K562 (cell line): ENCODE data around the gene DNAL4. TPM values are rescaled to one million over a fixed set of nuclear protein-coding genes. Genes with fewer than 3 reads are reported as not detected.

ENCODE experiments used
- BRF1 ChIP-seq: IDR thresholded peaks from 3 replicates; pipeline ENCODE4 v1.6.1; 2011; ENCODE audit warnings: borderline replicate concordance, mild to moderate bottlenecking; ENCODE audit not compliant: insufficient read length; ENCODE audit errors: extremely low read depth
- CLOCK ChIP-seq: fragments of 250-450 bp; sonication (Bioruptor Pico); IDR thresholded peaks from 2 replicates; pipeline ENCODE4 v1.4.0; 2020; ENCODE audit warnings: mild to moderate bottlenecking, moderate library complexity, borderline replicate concordance
- E2F1 ChIP-seq: sonication (generic); formaldehyde crosslinking; IDR thresholded peaks from 2 replicates; pipeline ENCODE4 v1.8.1; 2023; ENCODE audit warnings: mild to moderate bottlenecking, missing genetic modification reagents, moderate library complexity
- E2F5 ChIP-seq: sonication (generic); formaldehyde crosslinking; IDR thresholded peaks from 2 replicates; pipeline ENCODE4 v1.8.0; 2022; ENCODE audit warnings: mild to moderate bottlenecking, missing genetic modification reagents
- ELF2 ChIP-seq: fragments of 250-450 bp; sonication (Bioruptor Pico); IDR thresholded peaks from 2 replicates; pipeline ENCODE4 v1.5.0; 2021; ENCODE audit warnings: mild to moderate bottlenecking
- FOXA1 ChIP-seq: fragments of 450-650 bp; IDR thresholded peaks from 2 replicates; pipeline ENCODE4 v1.6.1; 2016; ENCODE audit warnings: mild to moderate bottlenecking, borderline replicate concordance
- GABPA ChIP-seq: fragments of 200-800 bp; sonication (Bioruptor generic); conservative IDR thresholded peaks from 2 replicates; pipeline ENCODE4 v1.6.1; 2016; ENCODE audit warnings: low read depth, missing genetic modification characterization, missing compliant biosample characterization
- KAT2B ChIP-seq: IDR thresholded peaks from one replicate; pipeline ENCODE4 v1.6.1; 2012; ENCODE audit warnings: low read depth, mild to moderate bottlenecking, control low read depth, inconsistent platforms, low read length, moderate library complexity
- MBD2 ChIP-seq: sonication (generic); IDR thresholded peaks from 2 replicates; pipeline ENCODE4 v1.6.1; 2016; ENCODE audit warnings: low read depth, borderline replicate concordance
- MEF2A ChIP-seq: IDR thresholded peaks from 2 replicates; pipeline ENCODE4 v1.6.1; 2011; ENCODE audit warnings: low read depth, mild to moderate bottlenecking, low read length, moderate library complexity; ENCODE audit not compliant: control insufficient read depth
- NFATC3 ChIP-seq: fragments of 450-650 bp; IDR thresholded peaks from 2 replicates; pipeline ENCODE4 v1.6.1; 2017; ENCODE audit warnings: mild to moderate bottlenecking
- PATZ1 ChIP-seq: fragments of 250-450 bp; sonication (Bioruptor Pico); IDR thresholded peaks from 2 replicates; pipeline ENCODE4 v1.5.0; 2020; ENCODE audit warnings: mild to moderate bottlenecking, borderline replicate concordance
- PCBP1 ChIP-seq: fragments of 200-400 bp; formaldehyde crosslinking; IDR thresholded peaks from 2 replicates; pipeline ENCODE4 v1.6.1; 2018; ENCODE audit warnings: mild to moderate bottlenecking, low read depth, low read length; ENCODE audit not compliant: poor library complexity, severe bottlenecking
- PHTF2 ChIP-seq: fragments of 250-450 bp; sonication (Bioruptor Pico); IDR thresholded peaks from 2 replicates; pipeline ENCODE4 v1.5.0; 2021; ENCODE audit warnings: mild to moderate bottlenecking
- RB1 ChIP-seq: fragments of 450-650 bp; IDR thresholded peaks from 2 replicates; pipeline ENCODE4 v1.6.1; 2017; ENCODE audit warnings: low read depth, mild to moderate bottlenecking
- XRCC4 ChIP-seq: IDR thresholded peaks from one replicate; pipeline ENCODE4 v1.6.1; 2011; ENCODE audit not compliant: insufficient read depth, insufficient read length; ENCODE audit errors: extremely low read depth
- XRCC5 ChIP-seq: fragments of 200-400 bp; formaldehyde crosslinking; IDR thresholded peaks from 2 replicates; pipeline ENCODE4 v1.6.1; 2017; ENCODE audit warnings: low read depth, mild to moderate bottlenecking, low read length
- ZBTB9 ChIP-seq: fragments of 450-650 bp; formaldehyde crosslinking; IDR thresholded peaks from 2 replicates; pipeline ENCODE4 v1.4.0; 2020; ENCODE audit warnings: mild to moderate bottlenecking, moderate library complexity
- ZFPM2 ChIP-seq: fragments of 250-450 bp; sonication (Bioruptor Pico); IDR thresholded peaks from 2 replicates; pipeline ENCODE4 v1.5.1; 2022; ENCODE audit warnings: mild to moderate bottlenecking
- ZNF146 ChIP-seq: IDR thresholded peaks from one replicate; pipeline ENCODE4 v1.6.1; 2018; ENCODE audit warnings: missing compliant biosample characterization; ENCODE audit not compliant: unreplicated experiment
- polyA plus RNA-seq, 8 experiments: library from polyadenylated mRNA; depleted of rRNA in 4 of 8; stranded (reverse) in 5 of 8; unstranded in 3 of 8; fragments of >200 nt; fragmentation: Nextera tagmentation in 2 of 8; fragmentation: Illumina TruSeq in 1 of 8; extraction: Ambion mirVana in 2 of 8; extraction: Trizol in 1 of 8; gene quantifications; 2 replicates each; pipeline versions ENCODE4 v1.2.1 to v1.2.3, GENCODE V29; 2011 to 2014; ENCODE audit warnings: inconsistent platforms in 1 of 8, missing spikeins in 1 of 8
- total RNA-seq, 7 experiments: library from RNA; depleted of rRNA in 6 of 7; stranded (reverse); fragments of >200 nt in 6 of 7; fragmentation: Illumina TruSeq in 2 of 7; extraction: Trizol in 2 of 7; gene quantifications; 2 replicates each; pipeline versions ENCODE4 v1.2.1 to v1.2.3, GENCODE V29; 2011 to 2021; ENCODE audit warnings: low replicate concordance in 1 of 7

Gene DNAL4
- total and polyA plus RNA-seq, 9 of the 15 experiments (the other 6 are each of a cell fraction or from before 2014, with no cell fraction given): 0.20 to 9.4 (median 5.2) TPM

- TF ChIP-seq E2F1 (CRISPR knock-in tag) (no peak), MEF2A (no peak), XRCC4 (no peak), ZFPM2 (no peak), PHTF2 (no peak), E2F5 (CRISPR knock-in tag) (no peak), XRCC5 (no peak), PATZ1 (CRISPR knock-in tag) (no peak), NFATC3 (no peak), PCBP1 (no peak), GABPA (tag) (peak; percentile 60; the same call in 1 of the 2 replicates), RB1 (peak; percentile 59; the same call in 1 of the 2 replicates), FOXA1 (no peak), ZNF146 (CRISPR knock-in tag) (no peak), MBD2 (no peak), KAT2B (no peak), ZBTB9 (CRISPR knock-in tag) (no peak), CLOCK (CRISPR knock-in tag) (no peak), BRF1 (no peak), ELF2 (CRISPR knock-in tag) (peak; percentile 20; the same call in 1 of the 2 replicates)
Measured at GRCh38 chr22:38755155-38755910, 38.6 kb downstream of the DNAL4 start (continued).
